ENCODE measurements around the gene ZNF200. TPM values are rescaled to one million over a fixed set of nuclear protein-coding genes. Genes with fewer than 3 reads are reported as not detected.

ZNF200 gene
- total and polyA plus RNA-seq, 4 donors, result 1.8 to 5.3 (median 3.4) TPM

- H3K27me3 ChIP-seq (ENCODE audit: control insufficient read depth in 4 of 4, insufficient read depth in 4 of 4, low read length in 3 of 4), result peaks cover 0 to 38% (median 13%) of the 10 kb centered on the region in 4 donors
- 16% methylated on average over 39 of the region's 39 CpGs for WGBS
- H3K9ac ChIP-seq (ENCODE audit: low read depth in 1 of 2, low read length in 2 of 2), result no peak overlapping the region
- peaks cover 0 to 9% (median 2%) of the 10 kb centered on the region in 4 donors for H3K4me1 ChIP-seq (ENCODE audit: control insufficient read depth in 4 of 4, insufficient read depth in 4 of 4, low read length in 3 of 4)
- H3K9me3 ChIP-seq (ENCODE audit: control insufficient read depth in 4 of 4, low read length in 3 of 4), result no peaks in the 10 kb centered on the region
- H3K36me3 ChIP-seq (ENCODE audit: control insufficient read depth in 4 of 4, insufficient read depth in 3 of 4, low read depth in 1 of 4, low read length in 3 of 4), result no peaks in the 10 kb centered on the region
- no peak overlapping the region for H3K27ac ChIP-seq (ENCODE audit: low read depth in 1 of 2, low read length in 2 of 2)
- no peak for DNase-seq (ENCODE audit: low spot score)
- TF ChIP-seq GABPA (IDR thresholded peaks at IDR 0.05 in 1 of 2, conservative IDR thresholded peaks at IDR 0.05 in 1 of 2) (no peak), RAD21 (IDR thresholded peaks at IDR 0.05) (no peak), RXRA (IDR thresholded peaks at IDR 0.05) (no peak), EGR1 (IDR thresholded peaks at IDR 0.05; ENCODE audit: low read depth in 2 of 2) (no peak), REST (IDR thresholded peaks at IDR 0.05) (no peak), HNF4A (conservative IDR thresholded peaks at IDR 0.05) (no peak), ATF3 (IDR thresholded peaks at IDR 0.05) (no peak), NR2F2 (IDR thresholded peaks at IDR 0.05) (no peak), TAF1 (conservative IDR thresholded peaks at IDR 0.05) (no peak), HNF4G (IDR thresholded peaks at IDR 0.05) (no peak), MAX (IDR thresholded peaks at IDR 0.05) (no peak), CTCF (IDR thresholded peaks at IDR 0.05; ENCODE audit: low read depth, low read length, missing input control) (no peak), YY1 (IDR thresholded peaks at IDR 0.05) (no peak), JUND (IDR thresholded peaks at IDR 0.05) (no peak), FOXA2 (IDR thresholded peaks at IDR 0.05) (no peak), ZBTB33 (IDR thresholded peaks at IDR 0.05) (no peak), SP1 (IDR thresholded peaks at IDR 0.05) (no peak), FOXA1 (IDR thresholded peaks at IDR 0.05) (no peak)
- no peak overlapping the region for H3K4me3 ChIP-seq (ENCODE audit: low read depth in 1 of 3, low read length in 3 of 3)
These were observed 59.5 kb downstream of the ZNF200 start for GRCh38 chr16:3175157-3176093.
